HEK293 (cell line): ENCODE results near the gene MBNL2.

Source experiments
- ATF2 ChIP-seq: fragments of 450-650 bp; formaldehyde crosslinking; IDR thresholded peaks from 2 replicates; pipeline ENCODE4 v1.5.1; 2016; ENCODE audit warnings: missing biosample characterization, missing genetic modification characterization, low read depth
- PRDM1 ChIP-seq: fragments of 450-650 bp; formaldehyde crosslinking; IDR thresholded peaks from 2 replicates; pipeline ENCODE4; 2016; ENCODE audit warnings: missing biosample characterization, missing genetic modification characterization
- ZBTB8A ChIP-seq: fragments of 450-650 bp; formaldehyde crosslinking; IDR thresholded peaks from 2 replicates; pipeline ENCODE4 v1.5.1; 2016; ENCODE audit warnings: missing biosample characterization, missing genetic modification characterization
- ZNF121 ChIP-seq: fragments of 450-650 bp; formaldehyde crosslinking; IDR thresholded peaks from 2 replicates; pipeline ENCODE4 v1.5.1; 2016; ENCODE audit warnings: missing biosample characterization, missing genetic modification characterization
- ZNF223 ChIP-seq: fragments of 450-650 bp; formaldehyde crosslinking; IDR thresholded peaks from 2 replicates; pipeline ENCODE4 v1.5.1; 2016; ENCODE audit warnings: missing biosample characterization, missing genetic modification characterization
- ZNF423 ChIP-seq: fragments of 450-650 bp; formaldehyde crosslinking; IDR thresholded peaks from 2 replicates; pipeline ENCODE4 v1.5.1; 2016; ENCODE audit warnings: missing biosample characterization, missing genetic modification characterization
- ZNF585B ChIP-seq: fragments of 450-650 bp; formaldehyde crosslinking; IDR thresholded peaks from 2 replicates; pipeline ENCODE4 v1.5.1; 2016; ENCODE audit warnings: missing biosample characterization, missing genetic modification characterization
- TF ChIP-seq, protein P1 (sequence below): fragments of 450-650 bp; formaldehyde crosslinking; IDR thresholded peaks from 2 replicates; pipeline ENCODE4 v1.5.1; 2016; ENCODE audit warnings: missing biosample characterization, missing genetic modification characterization

GRCh38 chr13:97254816-97255215, 32.7 kb downstream of the MBNL2 start:
- no peak for TF ChIP-seq ATF2 (tag by site-specific recombination)
- TF ChIP-seq, protein P1, sequence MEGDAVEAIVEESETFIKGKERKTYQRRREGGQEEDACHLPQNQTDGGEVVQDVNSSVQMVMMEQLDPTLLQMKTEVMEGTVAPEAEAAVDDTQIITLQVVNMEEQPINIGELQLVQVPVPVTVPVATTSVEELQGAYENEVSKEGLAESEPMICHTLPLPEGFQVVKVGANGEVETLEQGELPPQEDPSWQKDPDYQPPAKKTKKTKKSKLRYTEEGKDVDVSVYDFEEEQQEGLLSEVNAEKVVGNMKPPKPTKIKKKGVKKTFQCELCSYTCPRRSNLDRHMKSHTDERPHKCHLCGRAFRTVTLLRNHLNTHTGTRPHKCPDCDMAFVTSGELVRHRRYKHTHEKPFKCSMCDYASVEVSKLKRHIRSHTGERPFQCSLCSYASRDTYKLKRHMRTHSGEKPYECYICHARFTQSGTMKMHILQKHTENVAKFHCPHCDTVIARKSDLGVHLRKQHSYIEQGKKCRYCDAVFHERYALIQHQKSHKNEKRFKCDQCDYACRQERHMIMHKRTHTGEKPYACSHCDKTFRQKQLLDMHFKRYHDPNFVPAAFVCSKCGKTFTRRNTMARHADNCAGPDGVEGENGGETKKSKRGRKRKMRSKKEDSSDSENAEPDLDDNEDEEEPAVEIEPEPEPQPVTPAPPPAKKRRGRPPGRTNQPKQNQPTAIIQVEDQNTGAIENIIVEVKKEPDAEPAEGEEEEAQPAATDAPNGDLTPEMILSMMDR: no peak
- peak; percentile 23; the same call in 1 of the 2 replicates for TF ChIP-seq ZNF423
- no peak for TF ChIP-seq ZNF585B
- no peak for TF ChIP-seq ZNF121 (tag by site-specific recombination)
- no peak for TF ChIP-seq ZNF223
- no peak; the same call in 1 of the 2 replicates for TF ChIP-seq ZBTB8A (tag by site-specific recombination)
- TF ChIP-seq PRDM1: peak; percentile 31; the same call in 1 of the 2 replicates
